ENCODE results near the gene DACH1. TPM values are rescaled to one million over a fixed set of nuclear protein-coding genes. Genes with fewer than 3 reads are reported as not detected.
A peak's percentile ranks its signal among the peaks of the same experiment; 100 is the strongest.

The DACH1 gene
- total RNA-seq, 2 experiments from 2014 or later = not detected

DNA sequence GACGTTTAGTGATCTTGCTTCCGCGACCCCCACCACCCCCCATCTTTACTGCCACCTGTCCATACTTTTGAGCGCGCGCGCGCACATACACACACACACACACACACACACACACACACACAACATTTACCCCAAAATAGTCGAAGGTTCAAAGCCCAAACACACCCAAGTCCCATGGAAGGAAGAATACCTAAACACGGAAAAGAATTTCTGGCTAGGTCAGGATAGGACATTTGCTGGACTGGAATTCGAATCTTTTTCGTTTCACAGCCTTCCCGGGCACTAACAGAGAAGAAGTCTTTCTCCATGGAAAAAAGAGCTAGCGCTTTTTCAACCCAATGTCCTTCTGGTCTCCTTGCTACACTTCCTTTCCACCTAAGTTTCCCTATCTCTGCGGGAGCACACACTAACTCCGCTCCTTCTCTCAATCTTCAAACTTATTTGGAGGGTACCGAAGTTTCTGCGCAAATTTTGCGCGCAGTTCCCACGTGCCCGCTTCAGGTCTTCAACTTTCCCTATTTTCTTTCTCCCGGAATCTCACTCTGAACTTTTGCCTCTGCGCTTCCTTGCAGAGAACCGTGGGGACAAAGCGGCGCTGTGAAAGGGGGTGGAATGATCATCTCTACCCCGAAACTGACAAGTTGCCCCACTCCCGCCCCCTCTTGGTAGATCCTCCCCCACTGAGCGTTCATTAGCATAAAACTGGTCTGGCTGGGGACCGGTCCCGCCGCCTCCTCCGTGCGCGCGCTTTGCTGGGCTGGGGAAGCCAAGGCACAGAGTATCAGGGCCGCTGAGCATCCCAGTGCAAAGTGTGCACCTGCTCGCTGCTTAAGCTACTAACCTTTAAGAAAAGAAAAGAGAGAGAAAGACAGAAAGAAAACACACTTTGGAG, 2.7 kb downstream of the DACH1 start:
- H3K27ac Mint-ChIP-seq = peak overlapping the region; percentile 27
- H3K9me3 Mint-ChIP-seq = no peaks in the 10 kb centered on the region
- H3K36me3 Mint-ChIP-seq (ENCODE audit: low read depth) = no peaks in the 10 kb centered on the region
- DNase-seq = peak; percentile 25
- peak overlapping the region; percentile 79 for H3K4me3 Mint-ChIP-seq
- CTCF ChIA-PET = no interaction called here
- H3K27me3 Mint-ChIP-seq (ENCODE audit: low read depth) = peaks cover 50% of the 10 kb centered on the region
- intact Hi-C loops (cut with micrococcal nuclease) = no loop called here
- H3K4me1 Mint-ChIP-seq (ENCODE audit: low read depth) = peaks cover 21% of the 10 kb centered on the region

DNA sequence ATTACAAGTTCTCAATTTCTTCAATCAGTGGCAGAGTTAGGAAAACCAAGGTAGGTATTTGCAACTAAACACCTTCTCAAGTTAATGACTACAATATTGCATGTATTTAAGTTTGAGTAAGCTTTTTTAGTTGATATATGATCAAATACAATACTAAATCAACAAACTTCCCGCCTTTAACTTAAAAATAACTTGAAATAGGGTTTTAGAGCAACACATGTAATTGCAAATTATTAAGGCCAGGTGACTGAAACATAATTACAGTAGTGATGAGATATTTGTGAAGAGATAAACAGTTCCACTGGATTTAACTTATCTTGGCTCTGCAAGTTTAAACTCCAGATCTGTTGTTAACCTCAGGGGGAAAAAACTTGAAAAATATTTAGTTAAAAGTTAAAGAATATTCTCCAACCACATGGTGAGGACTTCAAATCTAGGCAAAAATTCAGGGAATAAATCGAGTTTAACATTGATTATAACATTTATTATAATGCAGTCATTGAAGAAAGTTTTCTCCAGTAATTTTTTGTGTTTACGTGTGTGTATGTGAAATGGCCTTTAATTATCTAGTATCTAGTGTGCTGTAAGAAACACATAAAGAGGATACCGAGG, 3.6 kb downstream of the DACH1 start:
- CTCF ChIA-PET = interaction anchor here (0.6 kb wide), 1 partner anchor 89 kb away, joined by 4 read pairs; no protein-coding TSS in a partner anchor
- Mint-ChIP-seq H3K27ac (no peak overlapping the region), H3K4me1 (ENCODE audit: low read depth) (peaks cover 21% of the 10 kb centered on the region), H3K36me3 (ENCODE audit: low read depth) (no peaks in the 10 kb centered on the region), H3K9me3 (no peaks in the 10 kb centered on the region), H3K4me3 (no peak overlapping the region), H3K27me3 (ENCODE audit: low read depth) (peaks cover 47% of the 10 kb centered on the region)
- intact Hi-C loops (cut with micrococcal nuclease) = loop anchor here (2.0 kb wide), 1 partner anchor 33 kb away; no protein-coding TSS in a partner anchor
- DNase-seq = no peak

DNA sequence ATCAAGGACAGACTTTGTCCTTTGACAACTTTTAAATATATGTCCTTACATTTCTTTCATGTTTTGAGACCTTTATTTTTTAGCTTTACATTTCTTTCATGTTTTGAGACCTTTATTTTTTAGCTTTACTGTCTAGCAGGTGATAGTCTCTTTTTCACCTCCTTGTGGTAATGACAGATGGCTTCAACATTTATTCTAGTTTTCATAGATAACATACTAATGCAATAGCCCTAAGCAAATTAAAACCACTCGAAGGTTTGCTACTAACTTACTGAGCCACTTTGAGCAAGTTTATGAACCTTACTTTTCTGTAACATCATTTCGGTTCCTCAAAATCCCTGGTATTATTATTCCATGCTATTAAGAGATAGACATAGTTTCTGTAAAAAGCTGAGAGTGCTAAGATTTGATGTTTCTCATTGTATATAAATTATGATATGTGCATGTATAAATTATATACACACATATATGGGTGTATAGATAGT, 4.5 kb downstream of the DACH1 start:
- Mint-ChIP-seq H3K27me3 (ENCODE audit: low read depth) (peaks cover 40% of the 10 kb centered on the region), H3K4me3 (no peak overlapping the region), H3K4me1 (ENCODE audit: low read depth) (peaks cover 20% of the 10 kb centered on the region), H3K9me3 (no peaks in the 10 kb centered on the region), H3K36me3 (ENCODE audit: low read depth) (no peaks in the 10 kb centered on the region), H3K27ac (no peak overlapping the region)
- intact Hi-C loops (cut with micrococcal nuclease) = loop anchor here (2.0 kb wide), 1 partner anchor 32 kb away; no protein-coding TSS in a partner anchor
- no peak for DNase-seq
- CTCF ChIA-PET = interaction anchor here (0.6 kb wide), 1 partner anchor 88 kb away, joined by 4 read pairs; no protein-coding TSS in a partner anchor

DNA sequence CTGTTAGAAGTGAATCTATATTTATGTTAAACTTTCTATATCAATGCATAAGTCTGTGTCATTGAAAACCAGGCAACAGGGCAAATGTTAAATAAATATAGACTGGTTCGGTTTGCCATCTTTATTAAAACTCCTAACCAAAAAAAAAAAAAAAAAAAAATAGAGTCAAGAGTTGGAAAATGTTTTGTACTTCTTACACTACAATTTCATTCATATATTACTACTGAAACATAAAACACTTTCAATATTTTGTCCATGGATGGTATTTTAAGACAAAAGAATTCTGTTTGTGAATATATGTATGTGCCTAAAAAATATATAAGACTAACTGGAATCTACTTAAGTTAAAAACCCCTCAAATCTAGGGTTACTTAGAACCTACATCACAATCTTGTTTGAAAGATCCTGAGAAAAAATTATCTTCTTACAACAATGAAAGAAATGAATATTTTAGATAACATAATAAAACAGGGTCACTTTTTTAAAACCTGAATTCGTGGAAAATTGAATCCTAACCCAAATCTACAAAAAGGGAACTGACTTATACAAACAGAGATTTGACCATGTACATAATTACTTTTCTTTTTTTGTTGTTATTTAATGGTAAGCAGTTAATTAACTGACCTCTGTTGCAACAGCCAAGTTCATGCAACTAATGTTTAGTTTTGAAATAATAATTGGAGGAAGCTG, 5.1 kb downstream of the DACH1 start:
- DNase-seq = no peak
- Mint-ChIP-seq H3K27me3 (ENCODE audit: low read depth) (peaks cover 34% of the 10 kb centered on the region), H3K4me1 (ENCODE audit: low read depth) (peaks cover 15% of the 10 kb centered on the region), H3K4me3 (no peak overlapping the region), H3K27ac (no peak overlapping the region), H3K9me3 (no peaks in the 10 kb centered on the region), H3K36me3 (ENCODE audit: low read depth) (no peaks in the 10 kb centered on the region)
- intact Hi-C loops (cut with micrococcal nuclease) = loop anchor here (2.0 kb wide), 1 partner anchor 31 kb away; no protein-coding TSS in a partner anchor
- CTCF ChIA-PET = no interaction called here

DNA sequence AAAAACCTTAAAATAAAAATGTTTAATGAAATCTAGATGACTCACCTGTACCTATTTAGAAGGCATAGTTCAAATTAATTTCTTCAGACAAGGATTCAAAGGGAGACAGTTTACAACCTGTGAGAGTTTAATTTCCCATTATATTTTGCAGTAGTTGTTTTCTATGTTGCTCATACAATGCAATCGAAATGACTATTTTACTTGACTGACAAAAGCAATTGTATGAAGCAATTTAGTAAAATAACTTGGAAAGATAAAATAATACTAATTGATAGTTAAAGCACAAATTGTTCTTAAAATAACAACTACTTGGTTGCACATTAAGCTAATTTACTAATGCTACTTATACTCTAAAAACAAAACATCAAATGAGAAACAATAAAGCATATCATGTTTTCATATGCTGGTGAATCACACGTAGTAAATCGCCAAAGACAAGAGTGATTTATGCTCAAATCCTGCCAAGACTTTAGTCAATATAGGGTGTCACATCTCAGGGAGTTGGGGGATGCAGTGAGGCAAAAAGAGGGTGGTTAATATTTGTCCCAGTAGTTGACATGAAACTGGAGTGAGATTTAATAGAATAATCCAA, 6.4 kb downstream of the DACH1 start:
- no peak for DNase-seq
- Mint-ChIP-seq H3K27me3 (ENCODE audit: low read depth) (peaks cover 26% of the 10 kb centered on the region), H3K36me3 (ENCODE audit: low read depth) (no peaks in the 10 kb centered on the region), H3K9me3 (no peaks in the 10 kb centered on the region), H3K4me1 (ENCODE audit: low read depth) (peaks cover 8% of the 10 kb centered on the region), H3K27ac (no peak overlapping the region), H3K4me3 (no peak overlapping the region)
- intact Hi-C loops (cut with micrococcal nuclease) = no loop called here
- CTCF ChIA-PET = no interaction called here

DNA sequence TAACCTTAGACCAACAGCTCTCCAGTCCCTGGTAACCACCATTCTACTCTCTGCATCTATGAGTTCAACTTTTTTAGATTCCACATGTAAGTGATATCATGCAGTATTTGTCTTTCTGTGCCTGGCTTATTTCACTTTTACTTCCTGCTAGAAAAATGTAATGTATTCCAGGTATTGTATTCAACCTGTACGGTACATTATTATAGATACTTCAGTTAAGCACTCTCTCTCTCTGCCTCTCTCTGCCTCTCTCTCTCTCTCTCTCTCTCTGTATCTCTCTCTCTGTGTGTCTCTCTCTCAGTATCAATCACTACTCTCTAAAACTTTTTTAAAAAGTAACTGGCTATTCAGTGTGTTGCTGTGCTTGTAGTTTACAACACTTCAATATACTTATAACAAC, 8.4 kb downstream of the DACH1 start:
- intact Hi-C loops (cut with micrococcal nuclease) = no loop called here
- CTCF ChIA-PET = no interaction called here
- Mint-ChIP-seq H3K9me3 (no peaks in the 10 kb centered on the region), H3K27ac (no peak overlapping the region), H3K27me3 (ENCODE audit: low read depth) (peaks cover 10% of the 10 kb centered on the region), H3K4me1 (ENCODE audit: low read depth) (no peaks in the 10 kb centered on the region), H3K4me3 (no peak overlapping the region), H3K36me3 (ENCODE audit: low read depth) (no peaks in the 10 kb centered on the region)
- no peak for DNase-seq

DNA sequence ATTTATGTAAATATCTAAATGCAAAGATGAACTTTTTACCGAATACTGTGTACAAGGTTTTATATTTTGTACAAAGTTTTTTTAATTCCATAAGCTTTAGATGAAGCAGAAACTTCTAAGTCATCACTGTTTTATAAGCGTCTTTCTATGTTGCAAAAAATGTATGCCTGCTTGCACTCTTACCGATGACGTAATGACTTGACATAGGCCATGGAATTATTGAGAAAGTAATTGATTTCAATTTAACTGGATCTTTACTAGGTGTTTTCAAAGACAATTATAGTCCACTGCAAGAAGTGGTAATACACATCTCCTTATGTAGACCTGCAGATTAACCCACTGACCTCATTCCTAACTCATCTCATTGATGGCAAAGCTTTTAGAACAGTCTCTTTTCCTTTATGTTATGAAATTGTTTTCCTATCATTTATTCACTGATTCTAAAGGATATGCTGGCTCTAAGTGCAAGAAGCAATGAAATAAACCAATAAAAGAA, 10.4 kb downstream of the DACH1 start:
- peaks cover 4% of the 10 kb centered on the region for H3K27me3 Mint-ChIP-seq (ENCODE audit: low read depth)
- intact Hi-C loops (cut with micrococcal nuclease) = no loop called here
- no peaks in the 10 kb centered on the region for H3K36me3 Mint-ChIP-seq (ENCODE audit: low read depth)
- H3K4me1 Mint-ChIP-seq (ENCODE audit: low read depth) = no peaks in the 10 kb centered on the region
- H3K4me3 Mint-ChIP-seq = no peak overlapping the region
- CTCF ChIA-PET = no interaction called here
- H3K27ac Mint-ChIP-seq = no peak overlapping the region
- H3K9me3 Mint-ChIP-seq = no peaks in the 10 kb centered on the region
- DNase-seq = no peak

DNA sequence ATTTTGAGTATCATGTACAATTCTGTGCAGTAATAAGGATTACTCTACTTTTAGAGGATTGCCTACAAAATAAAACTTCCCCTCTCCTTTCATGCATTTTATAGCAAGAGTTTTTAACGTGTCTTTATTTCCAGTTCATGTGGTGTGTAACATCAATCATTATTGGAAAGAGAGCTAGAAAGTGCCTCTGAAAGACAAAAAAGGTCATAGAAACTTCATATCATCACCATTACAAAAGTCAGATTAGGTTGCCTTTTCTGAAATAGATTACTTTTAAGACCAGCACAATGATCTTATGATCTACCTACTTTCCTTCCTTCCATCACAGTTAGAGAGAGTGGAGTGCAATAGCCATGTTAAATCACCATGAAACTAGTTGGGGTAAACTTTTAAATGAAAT, 12.6 kb downstream of the DACH1 start:
- DNase-seq = no peak
- no peak overlapping the region for H3K27ac Mint-ChIP-seq
- H3K4me3 Mint-ChIP-seq = no peak overlapping the region
- no peaks in the 10 kb centered on the region for H3K36me3 Mint-ChIP-seq (ENCODE audit: low read depth)
- H3K9me3 Mint-ChIP-seq = no peaks in the 10 kb centered on the region
- no peaks in the 10 kb centered on the region for H3K4me1 Mint-ChIP-seq (ENCODE audit: low read depth)
- intact Hi-C loops (cut with micrococcal nuclease) = no loop called here
- CTCF ChIA-PET = no interaction called here
- peaks cover 2% of the 10 kb centered on the region for H3K27me3 Mint-ChIP-seq (ENCODE audit: low read depth)

DNA sequence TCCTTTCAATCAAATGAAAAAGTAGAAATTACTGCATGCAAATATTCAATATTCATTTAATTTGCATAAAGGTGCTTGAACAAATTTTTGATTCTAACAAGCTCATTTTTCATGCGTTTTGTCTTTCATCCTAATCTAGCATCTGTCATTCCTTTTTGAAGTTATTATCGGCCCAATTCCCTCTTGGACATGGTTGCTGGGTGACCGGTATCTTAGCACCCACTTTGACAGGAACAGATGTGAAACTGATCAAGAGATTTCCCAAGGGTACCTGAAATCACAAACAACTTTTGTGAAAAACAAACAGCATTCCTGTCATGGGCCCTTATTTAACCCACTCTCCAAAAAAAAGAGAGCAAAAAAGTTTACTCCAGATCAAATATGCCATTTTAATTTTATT, 13.3 kb downstream of the DACH1 start:
- no peaks in the 10 kb centered on the region for H3K9me3 Mint-ChIP-seq
- H3K4me1 Mint-ChIP-seq (ENCODE audit: low read depth) = no peaks in the 10 kb centered on the region
- no peak overlapping the region for H3K4me3 Mint-ChIP-seq
- intact Hi-C loops (cut with micrococcal nuclease) = no loop called here
- no peaks in the 10 kb centered on the region for H3K36me3 Mint-ChIP-seq (ENCODE audit: low read depth)
- H3K27me3 Mint-ChIP-seq (ENCODE audit: low read depth) = peaks cover 2% of the 10 kb centered on the region
- CTCF ChIA-PET = no interaction called here
- no peak for DNase-seq
- no peak overlapping the region for H3K27ac Mint-ChIP-seq

DNA sequence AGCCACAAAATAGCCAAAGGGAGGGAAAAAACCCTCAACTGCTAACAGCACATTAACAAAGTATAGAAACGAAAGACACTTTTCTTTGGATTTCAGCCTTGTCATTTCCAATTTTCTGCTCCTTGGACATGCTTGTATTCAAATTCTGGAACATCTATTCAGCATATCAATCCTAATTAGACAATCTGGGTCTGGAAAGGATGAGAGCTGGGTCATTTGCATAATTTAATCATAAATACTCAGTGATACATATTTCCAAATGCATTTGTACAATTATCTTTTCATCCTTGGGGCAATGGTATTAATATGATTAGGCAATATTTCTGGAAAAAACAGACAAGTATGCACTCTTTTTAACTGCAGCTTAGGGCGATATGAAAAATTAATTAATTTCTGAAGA, 14.3 kb downstream of the DACH1 start:
- DNase-seq = no peak
- H3K4me3 Mint-ChIP-seq = no peak overlapping the region
- no peaks in the 10 kb centered on the region for H3K36me3 Mint-ChIP-seq (ENCODE audit: low read depth)
- no peak overlapping the region for H3K27ac Mint-ChIP-seq
- CTCF ChIA-PET = interaction anchor here (0.6 kb wide), 1 partner anchor 216 kb away, joined by 3 read pairs; no protein-coding TSS in a partner anchor
- intact Hi-C loops (cut with micrococcal nuclease) = no loop called here
- H3K27me3 Mint-ChIP-seq (ENCODE audit: low read depth) = peaks cover 2% of the 10 kb centered on the region
- H3K9me3 Mint-ChIP-seq = no peaks in the 10 kb centered on the region
- no peaks in the 10 kb centered on the region for H3K4me1 Mint-ChIP-seq (ENCODE audit: low read depth)

DNA sequence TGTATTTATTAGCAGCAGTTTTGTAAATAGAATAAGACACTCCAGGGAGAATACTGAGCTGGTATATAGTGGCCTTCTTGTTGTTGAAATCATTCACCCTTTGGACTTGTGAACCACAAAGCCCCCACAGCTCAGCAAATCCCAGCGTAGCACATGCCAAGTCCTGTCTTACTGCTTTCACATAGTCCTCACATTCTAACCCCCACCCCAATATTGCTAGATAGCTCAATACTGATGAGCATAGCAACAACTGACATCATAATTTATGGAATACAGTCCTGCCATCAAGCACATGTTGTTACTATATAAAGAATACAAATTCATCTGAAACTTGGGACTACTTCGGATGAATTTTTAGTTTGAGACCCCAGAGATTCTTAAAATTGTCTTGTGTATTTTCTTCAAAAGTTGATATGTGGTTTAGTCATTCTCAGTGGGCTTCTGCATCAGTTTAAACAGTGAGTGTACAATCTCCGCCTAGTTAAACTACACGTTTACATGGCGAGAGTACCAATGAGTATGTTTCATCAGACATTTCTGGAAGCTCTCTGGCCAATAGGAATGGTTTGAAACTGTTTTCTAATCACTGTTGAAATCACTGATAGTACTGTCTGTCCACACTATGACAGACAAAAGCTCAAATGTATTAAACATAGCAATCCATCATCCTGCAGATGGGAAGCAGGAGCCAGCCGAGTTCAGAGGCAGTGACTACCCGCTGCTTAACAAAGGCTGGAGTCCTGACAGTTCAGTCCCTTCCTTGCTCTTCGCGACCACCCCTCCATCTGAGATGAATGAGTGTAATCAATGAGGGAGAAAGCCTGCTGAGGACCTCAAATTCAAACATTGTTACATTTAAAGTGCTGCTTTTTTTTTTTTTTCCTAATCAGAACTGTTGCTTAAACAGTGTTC, 15.2 kb downstream of the DACH1 start:
- no peaks in the 10 kb centered on the region for H3K9me3 Mint-ChIP-seq
- no peak overlapping the region for H3K27ac Mint-ChIP-seq
- CTCF ChIA-PET = interaction anchor here (0.6 kb wide), 1 partner anchor 217 kb away, joined by 3 read pairs; no protein-coding TSS in a partner anchor
- peaks cover 2% of the 10 kb centered on the region for H3K27me3 Mint-ChIP-seq (ENCODE audit: low read depth)
- intact Hi-C loops (cut with micrococcal nuclease) = no loop called here
- DNase-seq = no peak
- H3K4me1 Mint-ChIP-seq (ENCODE audit: low read depth) = no peaks in the 10 kb centered on the region
- no peaks in the 10 kb centered on the region for H3K36me3 Mint-ChIP-seq (ENCODE audit: low read depth)
- H3K4me3 Mint-ChIP-seq = no peak overlapping the region

Data from activated naive CD4-positive, alpha-beta T cell treated with anti-CD3 and anti-CD28 coated beads for 36 hours (primary cell).